Fibroblast of lung (primary cell): ENCODE measurements around the gene LUZP2.

Experiments
- EZH2 ChIP-seq: IDR thresholded peaks from 2 replicates; pipeline ENCODE4 v1.5.1; 2012; ENCODE audit warnings: low read length, control low read depth, mild to moderate bottlenecking; ENCODE audit errors: missing control alignments
- TF ChIP-seq, protein P1 (sequence below), 2 donors: IDR thresholded peaks in 1 of 2; conservative IDR thresholded peaks in 1 of 2; 1 replicate in 1 of 2; 2 replicates in 1 of 2; pipeline ENCODE4 v1.5.1; 2011 to 2012; ENCODE audit warnings: low read length in 2 of 2, control low read depth in 1 of 2, inconsistent platforms in 1 of 2, low read depth in 1 of 2, mild to moderate bottlenecking in 1 of 2

DNA sequence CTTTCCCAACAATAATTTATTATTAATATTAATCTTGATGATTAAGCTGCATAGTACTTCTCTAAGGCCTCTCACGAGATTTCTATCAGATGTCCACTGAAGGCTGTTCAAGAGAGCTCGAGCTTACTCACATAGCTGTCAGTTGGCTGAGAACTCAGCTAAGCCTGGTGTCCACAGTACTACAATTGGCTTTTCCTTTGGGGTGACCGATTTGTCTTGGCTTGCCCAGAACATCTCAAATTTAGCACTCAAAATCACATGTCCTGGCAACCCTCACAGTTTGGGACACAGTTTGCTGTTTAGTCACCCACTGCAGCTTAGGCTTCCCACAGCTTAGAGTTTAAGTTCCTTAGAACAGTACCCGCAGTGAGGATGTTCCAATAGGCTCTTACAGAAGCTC is 96.5 kb downstream of the LUZP2 start:
- TF ChIP-seq, protein P1, sequence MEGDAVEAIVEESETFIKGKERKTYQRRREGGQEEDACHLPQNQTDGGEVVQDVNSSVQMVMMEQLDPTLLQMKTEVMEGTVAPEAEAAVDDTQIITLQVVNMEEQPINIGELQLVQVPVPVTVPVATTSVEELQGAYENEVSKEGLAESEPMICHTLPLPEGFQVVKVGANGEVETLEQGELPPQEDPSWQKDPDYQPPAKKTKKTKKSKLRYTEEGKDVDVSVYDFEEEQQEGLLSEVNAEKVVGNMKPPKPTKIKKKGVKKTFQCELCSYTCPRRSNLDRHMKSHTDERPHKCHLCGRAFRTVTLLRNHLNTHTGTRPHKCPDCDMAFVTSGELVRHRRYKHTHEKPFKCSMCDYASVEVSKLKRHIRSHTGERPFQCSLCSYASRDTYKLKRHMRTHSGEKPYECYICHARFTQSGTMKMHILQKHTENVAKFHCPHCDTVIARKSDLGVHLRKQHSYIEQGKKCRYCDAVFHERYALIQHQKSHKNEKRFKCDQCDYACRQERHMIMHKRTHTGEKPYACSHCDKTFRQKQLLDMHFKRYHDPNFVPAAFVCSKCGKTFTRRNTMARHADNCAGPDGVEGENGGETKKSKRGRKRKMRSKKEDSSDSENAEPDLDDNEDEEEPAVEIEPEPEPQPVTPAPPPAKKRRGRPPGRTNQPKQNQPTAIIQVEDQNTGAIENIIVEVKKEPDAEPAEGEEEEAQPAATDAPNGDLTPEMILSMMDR (conservative IDR thresholded peaks at IDR 0.05 in 1 of 2, IDR thresholded peaks at IDR 0.05 in 1 of 2; ENCODE audit: low read depth in 1 of 2, low read length in 2 of 2) = no peak
- TF ChIP-seq EZH2 = no peak
